Hematopoietic multipotent progenitor cell treated with erythropoietin and hydrocortisone succinate and interleukin-3 and kit ligand, for 17 days (in vitro differentiated cells): ENCODE results near the gene PJA1.
A peak's percentile ranks its signal among the peaks of the same experiment; 100 is the strongest.

Experiments used
- DNase-seq: peaks from one replicate; pipeline ENCODE4 v3.0.0-alpha.2; 2015; ENCODE audit warnings: low spot score

The PJA1 gene

GRCh38 chrX:69163936-69164741 lies 1.1 kb downstream of the PJA1 start:
- no peak for DNase-seq

- no peak for DNase-seq
These were observed 2.8 kb downstream of the PJA1 start for GRCh38 chrX:69162361-69162865.

DNA sequence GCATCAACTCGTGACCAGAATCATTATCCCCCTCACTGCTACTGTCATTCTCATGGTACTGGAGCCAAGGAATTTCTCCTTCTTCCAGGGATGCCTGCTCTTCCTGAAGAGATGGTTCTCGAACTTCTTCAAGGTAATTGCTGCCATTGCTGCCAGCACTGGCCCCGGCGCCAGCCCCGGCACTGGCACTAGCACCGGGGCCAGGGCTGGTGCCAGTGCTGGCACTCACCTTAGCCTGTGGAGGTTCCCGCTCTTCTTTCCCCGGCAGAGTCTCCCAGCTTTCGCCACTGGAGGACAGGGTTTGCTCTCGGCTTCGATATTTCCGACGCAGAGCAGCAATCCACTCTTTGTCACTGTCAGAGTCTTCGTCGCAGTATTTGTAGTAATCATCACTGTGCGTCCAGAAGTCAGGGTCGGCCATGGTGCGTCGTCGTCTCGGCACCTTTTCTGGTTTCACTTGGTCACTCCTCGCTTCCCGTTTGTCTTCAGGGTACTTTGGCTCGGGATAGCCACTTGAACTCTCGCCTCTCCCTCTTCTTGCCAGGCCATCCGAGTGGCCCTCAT lies 3.4 kb downstream of the PJA1 start:
- DNase-seq = no peak

DNA sequence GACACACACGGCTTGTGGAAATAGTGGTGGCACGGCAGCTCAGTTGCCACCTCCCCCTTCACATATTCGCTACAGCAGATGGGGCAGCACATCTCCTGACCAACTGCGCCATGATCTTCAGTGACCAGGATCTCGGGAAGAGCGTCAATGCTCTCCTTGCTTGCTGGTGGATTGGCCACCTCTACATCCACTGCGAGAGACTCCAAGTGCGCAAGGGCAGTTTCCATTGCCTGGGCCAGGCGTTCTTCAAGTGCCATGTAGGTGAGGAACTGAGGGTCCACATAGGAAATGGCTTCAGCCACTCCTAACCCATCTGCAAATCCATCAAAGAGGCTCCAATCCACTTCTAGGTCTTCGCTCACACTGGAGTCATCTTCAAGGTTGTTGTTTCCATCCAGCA lies 3.9 kb downstream of the PJA1 start:
- no peak for DNase-seq

- DNase-seq = peak; percentile 8
These were observed 6.9 kb downstream of the PJA1 start for GRCh38 chrX:69158166-69158980.

DNA sequence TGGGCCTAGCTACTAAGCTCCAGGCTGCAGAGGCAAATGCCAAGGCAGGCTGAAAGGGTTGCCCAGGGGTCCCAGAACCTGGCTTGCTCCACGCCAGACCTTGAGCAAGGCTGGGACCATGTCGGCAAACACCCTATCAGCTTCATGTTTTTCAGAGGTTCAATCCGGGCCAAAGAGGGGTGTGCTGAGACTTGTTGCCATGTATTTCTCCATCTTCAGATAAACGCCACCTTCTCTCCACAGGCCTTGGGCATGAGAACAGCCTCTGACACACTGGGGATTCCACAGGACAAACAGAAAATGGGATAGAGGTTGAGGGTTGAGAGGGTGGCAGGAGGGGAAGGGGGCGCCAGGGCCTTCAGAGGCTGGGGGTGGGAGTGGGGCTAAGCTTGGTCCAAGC lies 8.6 kb downstream of the PJA1 start:
- no peak for DNase-seq

GRCh38 chrX:69155786-69156520 lies 9.3 kb downstream of the PJA1 start:
- no peak for DNase-seq

- DNase-seq = no peak
These were observed 11.2 kb downstream of the PJA1 start for GRCh38 chrX:69154051-69154450.

DNA sequence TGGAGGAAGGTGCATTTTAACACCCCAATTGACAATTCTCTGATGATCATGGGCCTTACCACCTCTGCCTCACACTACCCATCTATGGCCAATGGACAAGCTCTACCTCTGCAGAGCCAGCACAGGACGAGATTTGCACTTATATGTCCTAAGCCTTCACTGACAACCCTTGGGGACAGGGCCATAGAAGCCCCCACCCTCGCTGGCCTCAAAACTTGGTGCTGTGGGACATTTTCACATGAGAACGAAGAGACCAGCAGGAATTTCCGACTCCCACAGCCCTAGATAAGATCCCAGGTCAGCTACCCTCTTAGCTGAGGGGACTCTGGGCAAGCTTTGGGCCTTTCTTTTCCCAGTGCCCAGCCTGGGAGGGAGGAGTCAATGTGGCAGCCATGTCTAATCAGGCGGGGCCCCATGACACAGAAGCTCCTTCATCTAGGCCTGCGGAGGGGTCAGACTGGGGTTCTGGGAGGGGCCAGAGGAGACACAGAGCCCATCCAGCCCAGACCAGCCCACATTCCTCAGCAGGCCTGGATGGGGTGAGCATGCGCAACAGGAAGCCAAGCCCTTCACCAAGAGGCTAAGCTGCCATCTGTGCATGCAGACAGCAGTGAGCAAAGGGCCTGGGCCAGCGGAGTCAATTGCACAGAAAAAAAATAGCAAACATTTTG lies 12.1 kb downstream of the PJA1 start:
- DNase-seq = no peak

DNA sequence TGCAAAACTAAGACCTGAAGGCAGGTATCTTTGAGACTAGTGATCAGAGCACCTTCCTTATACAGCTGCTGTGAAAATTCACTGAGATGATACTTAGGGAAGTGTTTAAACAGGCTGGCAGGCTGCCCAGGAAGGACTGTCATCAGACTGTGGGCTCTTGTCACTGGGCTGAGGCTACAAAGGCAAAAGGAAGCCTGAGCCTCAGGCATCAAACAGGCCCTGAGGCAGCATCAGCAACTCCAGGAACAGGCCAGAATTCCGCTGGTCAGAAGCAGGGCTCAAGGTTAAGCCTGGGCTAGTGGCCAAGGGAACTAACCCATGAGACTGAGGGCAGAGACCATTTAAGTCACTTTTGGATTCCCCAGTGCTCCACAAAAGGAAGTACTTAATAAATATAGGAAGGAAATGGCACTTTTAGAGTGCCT lies 12.8 kb downstream of the PJA1 start:
- no peak for DNase-seq

DNA sequence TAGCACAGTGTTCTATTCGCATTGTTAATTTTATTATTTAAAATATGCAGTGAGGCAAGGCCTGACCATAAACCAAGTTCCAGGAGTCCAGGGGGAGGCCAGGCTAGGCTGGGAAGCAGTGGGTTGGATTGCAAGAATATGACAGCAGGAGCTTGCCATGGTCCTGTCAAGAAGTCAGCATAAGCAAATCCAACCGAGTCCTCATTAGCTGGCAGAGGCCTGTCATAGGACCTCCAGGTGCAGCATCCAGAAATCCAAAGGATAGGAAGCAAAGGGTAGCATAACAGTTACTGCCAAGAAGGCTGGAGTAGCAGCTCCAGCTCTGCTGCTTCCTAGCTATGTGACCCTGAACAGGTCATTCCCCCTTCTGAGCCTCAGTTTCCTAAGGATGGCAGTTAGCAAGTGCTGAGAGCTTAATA lies 13.4 kb downstream of the PJA1 start:
- no peak for DNase-seq

- no peak for DNase-seq
These were observed 14.8 kb downstream of the PJA1 start for GRCh38 chrX:69150281-69150960.

GRCh38 chrX:69149466-69150280 lies 15.6 kb downstream of the PJA1 start:
- DNase-seq = no peak

DNA sequence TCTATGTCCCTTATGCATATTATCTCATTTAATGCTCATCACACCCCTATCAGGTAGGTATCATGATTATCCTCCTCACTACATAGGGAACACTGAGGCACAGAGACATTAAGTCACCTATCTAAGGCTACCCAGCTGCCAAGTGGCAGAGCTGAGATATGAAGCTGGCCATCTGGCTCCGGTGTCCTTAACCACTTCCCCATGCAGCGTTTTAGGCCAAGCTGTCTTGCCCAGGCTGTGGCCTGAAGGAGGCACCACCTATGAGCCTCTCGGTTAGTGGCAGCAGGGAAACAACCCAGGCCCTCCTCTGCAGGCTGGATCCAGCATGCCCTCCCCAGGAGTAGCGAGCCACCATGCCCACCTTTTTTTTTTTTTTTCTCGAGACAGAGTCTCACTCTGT lies 16.3 kb downstream of the PJA1 start:
- DNase-seq = no peak

- DNase-seq = no peak
These were observed 18.5 kb downstream of the PJA1 start for GRCh38 chrX:69146739-69147138.

DNA sequence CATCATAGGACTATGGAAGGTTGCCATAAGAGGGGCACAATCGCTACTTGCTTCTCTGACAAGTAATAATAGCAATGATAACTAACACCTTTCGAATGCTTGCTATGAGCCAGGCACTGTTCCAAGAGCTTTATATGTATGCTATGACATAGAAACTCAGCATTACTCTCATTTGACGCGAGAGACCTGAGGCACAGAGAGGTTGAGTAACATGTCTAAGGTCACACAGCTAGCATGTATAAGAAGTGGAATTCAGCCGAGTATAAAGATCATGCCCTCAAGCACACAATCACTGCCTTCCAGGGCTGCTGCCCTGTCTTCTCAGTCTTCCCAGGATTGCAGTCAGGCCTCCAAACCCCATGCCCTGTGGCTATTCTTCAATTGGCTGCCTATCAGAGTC lies 19.5 kb downstream of the PJA1 start:
- DNase-seq = no peak

- no peak for DNase-seq
These were observed 20.2 kb downstream of the PJA1 start for GRCh38 chrX:69144838-69145680.

DNA sequence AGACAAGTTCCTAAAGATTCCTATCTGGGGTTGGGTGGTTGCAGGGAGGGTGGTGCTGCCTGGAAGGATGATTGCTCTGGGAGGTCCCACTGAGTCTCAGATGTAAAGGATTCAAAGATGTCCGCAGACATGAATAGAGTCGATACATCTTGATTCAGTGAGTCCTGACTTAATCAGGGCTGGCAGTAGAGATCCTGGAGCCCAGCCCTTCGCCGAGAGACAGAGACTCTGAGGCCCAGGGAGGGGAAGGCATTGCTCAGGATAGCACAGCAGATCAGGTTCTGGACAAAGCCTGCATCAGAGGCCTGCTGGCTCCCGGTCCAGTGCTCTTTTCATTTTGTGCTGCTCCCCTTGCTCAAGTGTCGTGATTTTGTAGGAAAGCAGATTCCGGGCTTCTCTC lies 21.7 kb downstream of the PJA1 start:
- DNase-seq = no peak

GRCh38 chrX:69142788-69143469 lies 22.3 kb downstream of the PJA1 start:
- DNase-seq = no peak
